Stimulated activated effector memory CD8-positive, alpha-beta T cell treated with anti-CD3 and anti-CD28 coated beads, Interleukin-12 subunit alpha, Interleukin-12 subunit beta, amount 100 ng/mL, for 72 hours (primary cell): ENCODE results near the gene PCK2.
"Not testable (repeated sequence)": the region's sequence is repeated elsewhere in the genome, so short reads cannot be mapped to it uniquely, and the experiment has no call there.

Source experiments
- ATAC-seq: fragments of 150-1000 bp; cut with Tn5 transposase; 2 replicates; pipeline ENCODE4 v1.10.0; 2021
- DNase-seq, 2 donors: peaks; one replicate each; pipeline ENCODE4 v3.0.0; 2021 to 2022; ENCODE audit warnings: low spot score in 2 of 2
- H3K27ac Mint-ChIP-seq: one replicate; pipeline ENCODE4 v1.8.0; 2022; ENCODE audit warnings: mild to moderate bottlenecking, mixed read lengths
- H3K36me3 Mint-ChIP-seq: one replicate; pipeline ENCODE4 v1.8.0; 2022; ENCODE audit warnings: mild to moderate bottlenecking, mixed read lengths
- H3K4me1 Mint-ChIP-seq: one replicate; pipeline ENCODE4 v1.8.0; 2022; ENCODE audit warnings: mixed read lengths
- H3K4me3 Mint-ChIP-seq: one replicate; pipeline ENCODE4 v1.8.0; 2022; ENCODE audit warnings: mild to moderate bottlenecking, mixed read lengths
- H3K9me3 Mint-ChIP-seq: one replicate; pipeline ENCODE4 v1.8.0; 2022; ENCODE audit warnings: mixed read lengths

The PCK2 gene

DNA sequence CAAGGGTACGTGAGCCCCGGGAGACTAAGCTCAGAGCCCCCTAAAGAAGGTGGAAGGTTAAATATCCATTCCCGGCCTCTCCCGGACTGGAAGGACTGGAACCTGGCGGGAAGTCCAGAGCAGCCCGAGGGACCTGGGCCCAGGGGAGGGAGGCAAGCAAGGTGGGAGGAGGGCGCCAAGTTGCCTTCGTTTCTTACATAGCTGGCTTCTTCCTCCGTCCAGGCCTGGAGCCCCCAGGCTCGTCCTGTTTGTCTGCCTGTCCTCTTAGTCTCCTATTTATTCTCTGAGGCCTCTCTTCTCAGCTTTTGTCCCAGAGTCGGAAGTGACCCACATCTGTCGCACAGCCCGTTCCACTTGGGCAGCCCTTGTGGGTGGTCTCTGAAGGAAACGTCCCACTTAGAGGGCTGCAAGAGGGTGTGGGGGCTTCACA lies 745 bp downstream of the PCK2 start:
- ATAC-seq (no peak), DNase-seq (peak in 1 of 2 donors; percentile 62)
- Mint-ChIP-seq H3K4me3 (peak overlapping the region; percentile 95), H3K36me3 (peaks cover 56% of the 10 kb centered on the region), H3K27ac (peak overlapping the region; percentile 98), H3K9me3 (no peaks in the 10 kb centered on the region), H3K4me1 (peaks cover 39% of the 10 kb centered on the region)

DNA sequence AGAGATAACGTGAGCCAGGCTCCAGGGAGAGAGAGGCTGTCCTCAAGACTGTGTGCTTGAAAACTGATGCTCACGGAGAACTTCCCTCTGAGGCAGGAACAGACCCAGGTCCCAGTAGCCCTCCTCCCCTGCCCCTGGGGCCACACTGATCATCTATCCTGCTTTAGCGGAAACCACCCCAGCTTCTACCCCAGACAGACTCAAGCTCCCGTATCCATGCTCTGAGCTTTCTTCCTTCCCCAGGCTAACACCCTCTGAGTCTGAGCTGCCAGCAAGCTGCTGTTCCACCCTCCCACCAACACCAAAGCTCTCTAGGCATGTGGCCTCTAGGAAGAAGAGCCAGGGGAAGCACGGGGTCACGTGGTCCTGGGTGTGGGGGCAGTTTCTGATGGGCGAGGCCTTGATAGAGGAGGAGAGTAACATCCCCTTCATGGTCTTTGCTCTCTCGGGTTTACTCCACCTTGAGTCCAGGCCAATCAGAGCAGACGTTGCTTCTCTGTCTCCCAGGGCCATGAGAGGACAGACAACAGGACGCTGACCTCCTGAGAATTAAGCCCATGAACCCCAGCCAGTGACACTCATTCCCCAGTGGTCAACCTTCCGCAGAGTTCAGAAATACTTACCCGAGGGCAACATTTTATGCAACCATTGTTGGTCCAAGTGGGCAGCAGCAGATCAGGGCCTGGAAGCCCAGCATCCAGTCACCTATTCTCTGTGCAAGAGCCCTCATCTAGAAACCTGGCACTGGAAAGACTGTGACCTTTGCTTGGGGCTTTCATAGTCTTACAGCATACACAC lies 1.4 kb downstream of the PCK2 start:
- DNase-seq, result peak; percentile 46 to 87
- H3K36me3 Mint-ChIP-seq, result peaks cover 62% of the 10 kb centered on the region
- peak overlapping the region; percentile 95 for H3K4me3 Mint-ChIP-seq
- peak; percentile 78 for ATAC-seq
- peak overlapping the region; percentile 98 for H3K27ac Mint-ChIP-seq
- no peaks in the 10 kb centered on the region for H3K9me3 Mint-ChIP-seq
- H3K4me1 Mint-ChIP-seq, result peaks cover 36% of the 10 kb centered on the region

DNA sequence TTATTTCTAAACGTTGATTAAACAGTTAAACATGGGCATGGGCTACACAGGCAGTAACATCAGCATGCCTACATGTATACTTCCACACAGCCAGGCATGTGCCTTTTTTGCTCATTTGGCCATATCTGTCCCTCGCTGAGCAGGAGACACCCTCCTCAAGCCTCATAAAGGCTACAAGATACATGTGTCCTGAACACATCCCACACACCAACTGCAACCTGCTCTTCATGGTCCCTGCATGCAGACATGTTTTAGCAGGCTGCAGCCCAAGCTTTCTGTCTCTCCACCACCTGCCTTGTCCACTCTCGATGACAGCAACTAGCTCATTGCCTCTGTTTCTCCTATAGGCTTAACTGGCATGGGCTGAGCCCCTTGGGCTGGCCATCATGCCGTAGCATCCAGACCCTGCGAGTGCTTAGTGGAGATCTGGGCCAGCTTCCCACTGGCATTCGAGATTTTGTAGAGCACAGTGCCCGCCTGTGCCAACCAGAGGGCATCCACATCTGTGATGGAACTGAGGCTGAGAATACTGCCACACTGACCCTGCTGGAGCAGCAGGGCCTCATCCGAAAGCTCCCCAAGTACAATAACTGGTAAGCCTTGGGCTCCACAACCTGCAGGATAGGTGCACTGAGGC lies 2.6 kb downstream of the PCK2 start:
- no peaks in the 10 kb centered on the region for H3K9me3 Mint-ChIP-seq

DNA sequence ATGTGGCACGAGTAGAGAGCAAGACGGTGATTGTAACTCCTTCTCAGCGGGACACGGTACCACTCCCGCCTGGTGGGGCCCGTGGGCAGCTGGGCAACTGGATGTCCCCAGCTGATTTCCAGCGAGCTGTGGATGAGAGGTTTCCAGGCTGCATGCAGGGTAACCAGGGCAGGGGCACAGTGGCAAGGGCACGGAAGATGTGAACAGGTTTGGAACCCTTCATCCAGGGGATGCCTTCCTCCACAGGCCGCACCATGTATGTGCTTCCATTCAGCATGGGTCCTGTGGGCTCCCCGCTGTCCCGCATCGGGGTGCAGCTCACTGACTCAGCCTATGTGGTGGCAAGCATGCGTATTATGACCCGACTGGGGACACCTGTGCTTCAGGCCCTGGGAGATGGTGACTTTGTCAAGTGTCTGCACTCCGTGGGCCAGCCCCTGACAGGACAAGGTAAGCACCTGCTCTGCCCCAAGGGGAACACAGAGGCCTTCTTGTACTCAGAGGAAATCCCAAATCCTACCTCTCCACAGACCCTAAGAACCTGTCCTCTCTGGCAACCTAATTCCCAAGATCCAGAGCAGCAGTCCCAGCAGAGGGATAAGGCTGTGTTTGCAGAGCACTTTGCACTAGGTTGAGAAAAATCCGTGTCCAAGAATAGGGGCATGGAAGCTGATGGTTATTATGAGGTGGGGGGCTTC lies 4.3 kb downstream of the PCK2 start:
- Mint-ChIP-seq H3K27ac (no peak overlapping the region), H3K4me1 (peaks cover 27% of the 10 kb centered on the region), H3K9me3 (no peaks in the 10 kb centered on the region), H3K36me3 (peaks cover 90% of the 10 kb centered on the region), H3K4me3 (no peak overlapping the region)
- DNase-seq (no peak), ATAC-seq (no peak)

More for the DNA sequence above, 2.6 kb downstream of the PCK2 start:
- peak overlapping the region; percentile 98 for H3K27ac Mint-ChIP-seq
- ATAC-seq, result no peak
- peaks cover 33% of the 10 kb centered on the region for H3K4me1 Mint-ChIP-seq
- peak overlapping the region; percentile 95 for H3K4me3 Mint-ChIP-seq
- no peak for DNase-seq
- peaks cover 74% of the 10 kb centered on the region for H3K36me3 Mint-ChIP-seq

DNA sequence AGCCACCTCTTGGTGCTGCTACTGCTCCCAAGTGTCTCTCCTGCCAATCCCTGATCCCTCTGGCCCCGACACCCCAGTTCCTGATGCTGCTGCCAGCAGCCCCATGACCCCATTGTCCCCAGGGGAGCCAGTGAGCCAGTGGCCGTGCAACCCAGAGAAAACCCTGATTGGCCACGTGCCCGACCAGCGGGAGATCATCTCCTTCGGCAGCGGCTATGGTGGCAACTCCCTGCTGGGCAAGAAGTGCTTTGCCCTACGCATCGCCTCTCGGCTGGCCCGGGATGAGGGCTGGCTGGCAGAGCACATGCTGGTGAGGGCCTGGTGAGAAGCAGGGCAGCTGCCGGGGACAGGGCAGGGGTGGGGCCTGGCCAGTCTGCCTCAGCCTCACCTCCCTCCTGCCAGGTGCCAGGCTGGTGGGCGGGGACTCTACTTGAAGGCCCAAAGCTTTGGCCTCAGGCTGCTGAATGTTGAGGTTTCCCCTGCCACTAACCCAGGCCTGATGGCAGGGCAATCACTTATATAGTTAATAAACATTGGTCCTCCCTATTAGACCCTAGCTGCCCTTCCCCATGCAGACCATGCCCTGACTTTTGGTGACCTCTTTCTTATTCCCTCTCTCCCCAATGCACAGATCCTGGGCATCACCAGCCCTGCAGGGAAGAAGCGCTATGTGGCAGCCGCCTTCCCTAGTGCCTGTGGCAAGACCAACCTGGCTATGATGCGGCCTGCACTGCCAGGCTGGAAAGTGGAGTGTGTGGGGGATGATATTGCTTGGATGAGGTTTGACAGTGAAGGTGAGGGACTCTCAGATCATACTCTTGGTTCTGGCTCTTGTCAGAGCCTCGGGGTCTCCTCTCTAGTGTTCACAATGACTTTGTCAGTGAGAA lies 5.1 kb downstream of the PCK2 start:
- H3K9me3 Mint-ChIP-seq, result no peaks in the 10 kb centered on the region
- ATAC-seq (no peak), DNase-seq (no peak)
- no peak overlapping the region for H3K4me3 Mint-ChIP-seq
- H3K36me3 Mint-ChIP-seq, result peaks cover 97% of the 10 kb centered on the region
- H3K27ac Mint-ChIP-seq, result peak overlapping the region; percentile 60
- H3K4me1 Mint-ChIP-seq, result peaks cover 22% of the 10 kb centered on the region

DNA sequence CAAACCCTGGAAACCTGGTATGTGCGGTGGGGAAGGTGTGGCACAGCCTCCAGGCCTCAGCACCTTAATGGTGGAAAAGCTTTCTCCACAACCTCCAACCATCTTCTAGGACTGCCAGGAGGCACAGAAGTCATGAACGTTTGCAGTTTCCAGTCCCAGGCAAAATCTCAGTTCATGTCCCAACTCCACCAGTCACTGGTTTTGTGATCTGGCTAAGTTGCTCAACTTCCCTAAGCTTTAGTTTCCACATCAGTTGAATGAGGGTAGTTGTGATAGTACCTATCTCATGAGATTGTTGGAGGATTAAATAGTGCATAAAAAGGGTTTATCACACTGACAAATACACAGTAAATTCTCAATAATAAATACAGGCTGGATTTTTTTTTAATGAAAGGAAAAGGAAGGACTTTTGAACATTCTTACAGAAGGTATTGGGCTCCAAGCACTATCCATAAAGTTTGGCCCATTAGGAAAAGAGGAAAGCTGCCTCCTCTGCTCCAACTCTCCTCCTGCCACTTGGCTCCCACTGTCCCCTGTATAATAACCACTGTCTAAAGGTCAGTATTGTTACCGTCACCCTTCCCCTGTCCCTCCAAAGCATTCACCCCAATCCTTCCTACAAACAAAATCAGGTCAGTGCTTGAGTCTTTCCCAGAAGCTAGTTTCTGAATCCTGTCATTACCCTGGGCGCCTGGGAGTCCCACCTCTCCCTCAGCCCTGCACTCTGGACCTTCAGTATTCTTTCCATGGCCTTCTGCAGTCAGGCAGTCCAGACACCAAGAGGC lies 6.3 kb downstream of the PCK2 start:
- ATAC-seq (no peak), DNase-seq (no peak)
- H3K4me1 Mint-ChIP-seq, result peaks cover 15% of the 10 kb centered on the region
- H3K9me3 Mint-ChIP-seq, result no peaks in the 10 kb centered on the region
- no peak overlapping the region for H3K4me3 Mint-ChIP-seq
- peak overlapping the region; percentile 10 for H3K27ac Mint-ChIP-seq
- H3K36me3 Mint-ChIP-seq, result peaks cover 93% of the 10 kb centered on the region

DNA sequence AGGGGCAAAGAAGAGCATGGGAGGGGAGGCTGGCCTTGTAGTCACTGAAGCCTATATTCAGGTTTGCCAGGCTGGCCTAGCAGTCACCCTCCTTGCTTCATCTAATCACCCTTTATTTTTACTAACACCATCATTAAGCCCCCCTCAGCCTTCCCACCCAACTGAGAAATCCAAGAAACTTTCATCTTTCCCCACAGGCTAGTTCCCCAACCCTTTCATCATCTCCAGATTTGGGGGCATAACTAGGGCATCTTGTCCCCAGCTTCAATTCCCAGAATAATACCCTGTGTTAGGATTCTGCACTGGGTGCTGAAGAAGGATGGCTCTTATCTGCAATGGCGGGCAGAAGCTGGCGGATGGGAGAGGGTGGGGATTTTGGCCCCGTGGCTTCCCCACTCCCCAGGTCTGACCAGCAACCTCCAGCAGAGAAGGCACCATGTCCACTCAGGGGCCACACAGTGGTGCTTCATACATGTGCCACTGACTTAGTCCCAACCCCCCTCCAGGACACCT lies 6.9 kb downstream of the PCK2 start:
- H3K27ac Mint-ChIP-seq, result peak overlapping the region; percentile 10
- H3K9me3 Mint-ChIP-seq, result no peaks in the 10 kb centered on the region
- no peak overlapping the region for H3K4me3 Mint-ChIP-seq
- DNase-seq (no peak), ATAC-seq (no peak)
- peaks cover 12% of the 10 kb centered on the region for H3K4me1 Mint-ChIP-seq
- peaks cover 87% of the 10 kb centered on the region for H3K36me3 Mint-ChIP-seq

DNA sequence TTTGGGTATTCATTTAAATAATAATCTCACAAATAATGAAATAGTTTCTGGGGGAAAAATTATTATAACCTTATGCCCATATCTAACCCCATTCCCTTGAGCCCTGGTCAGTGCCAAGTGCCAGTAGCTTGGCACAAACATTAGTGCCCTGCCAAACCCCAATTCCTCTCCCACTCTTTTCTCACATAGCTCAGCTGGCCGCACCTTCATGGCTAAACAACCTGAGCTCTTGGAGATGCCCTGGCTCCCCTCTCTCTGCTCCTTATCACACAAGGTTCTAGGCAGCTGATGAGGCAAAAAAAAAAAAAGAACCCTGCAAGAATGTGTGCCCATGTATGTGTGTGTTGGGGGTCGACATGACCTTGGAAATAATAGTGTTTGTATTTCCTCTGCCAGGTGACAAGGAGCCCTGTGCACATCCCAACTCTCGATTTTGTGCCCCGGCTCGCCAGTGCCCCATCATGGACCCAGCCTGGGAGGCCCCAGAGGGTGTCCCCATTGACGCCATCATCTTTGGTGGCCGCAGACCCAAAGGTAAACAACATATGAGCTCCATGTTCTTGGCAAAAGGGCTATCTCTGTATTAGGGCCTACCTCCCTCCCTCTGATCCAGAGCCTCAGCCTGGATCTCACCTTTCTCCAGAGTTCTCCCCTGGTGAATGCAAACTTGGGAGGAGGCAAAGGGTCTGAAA lies 8.4 kb downstream of the PCK2 start:
- no peak for DNase-seq
- Mint-ChIP-seq H3K4me1 (peaks cover 7% of the 10 kb centered on the region), H3K36me3 (peaks cover 72% of the 10 kb centered on the region), H3K9me3 (no peaks in the 10 kb centered on the region), H3K4me3 (no peak overlapping the region), H3K27ac (no peak overlapping the region)
- ATAC-seq, result no peak

DNA sequence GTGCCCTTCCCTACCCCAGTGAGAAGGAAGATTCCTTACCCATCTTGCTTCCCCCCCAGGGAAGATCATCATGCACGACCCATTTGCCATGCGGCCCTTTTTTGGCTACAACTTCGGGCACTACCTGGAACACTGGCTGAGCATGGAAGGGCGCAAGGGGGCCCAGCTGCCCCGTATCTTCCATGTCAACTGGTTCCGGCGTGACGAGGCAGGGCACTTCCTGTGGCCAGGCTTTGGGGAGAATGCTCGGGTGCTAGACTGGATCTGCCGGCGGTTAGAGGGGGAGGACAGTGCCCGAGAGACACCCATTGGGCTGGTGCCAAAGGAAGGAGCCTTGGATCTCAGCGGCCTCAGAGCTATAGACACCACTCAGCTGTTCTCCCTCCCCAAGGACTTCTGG lies 9.3 kb downstream of the PCK2 start:
- Mint-ChIP-seq H3K4me3 (no peak overlapping the region), H3K9me3 (no peaks in the 10 kb centered on the region), H3K4me1 (peaks cover 9% of the 10 kb centered on the region), H3K27ac (no peak overlapping the region), H3K36me3 (peaks cover 62% of the 10 kb centered on the region)
- no peak for ATAC-seq
- DNase-seq, result no peak

DNA sequence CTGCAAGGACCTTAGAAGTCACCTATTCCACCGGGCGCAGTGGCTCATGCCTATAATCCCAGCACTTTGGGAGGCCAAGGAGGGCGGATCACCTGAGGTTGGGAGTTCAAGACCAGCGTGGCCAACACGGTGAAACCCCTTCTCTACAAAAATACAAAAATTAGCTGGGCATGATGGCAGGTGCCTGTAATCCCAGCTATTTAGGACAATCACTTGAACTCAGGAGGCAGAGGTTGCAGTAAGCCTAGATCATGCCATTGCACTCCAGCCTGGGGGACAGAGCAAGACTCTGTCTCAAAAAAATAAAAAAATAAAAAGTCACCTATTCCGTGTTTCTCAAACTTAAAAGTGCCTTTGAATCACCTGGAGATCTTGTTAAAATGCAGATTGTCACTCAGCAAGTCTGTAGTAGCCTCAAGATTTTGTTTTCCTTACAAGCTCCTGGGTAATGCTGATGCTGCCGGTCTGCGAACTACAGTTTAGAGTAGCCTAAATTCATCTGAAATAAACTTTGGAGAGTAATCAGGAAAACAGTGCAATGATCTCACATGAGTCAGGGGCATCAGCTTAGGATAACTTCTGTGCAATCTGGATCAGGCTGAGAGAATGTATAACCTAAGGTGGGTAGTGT lies 11.6 kb downstream of the PCK2 start:
- Mint-ChIP-seq H3K4me1 (peaks cover 17% of the 10 kb centered on the region), H3K36me3 (peaks cover 41% of the 10 kb centered on the region), H3K27ac (peak overlapping the region; percentile 85)
- not testable (repeated sequence) for H3K9me3 Mint-ChIP-seq, DNase-seq, H3K4me3 Mint-ChIP-seq, ATAC-seq

DNA sequence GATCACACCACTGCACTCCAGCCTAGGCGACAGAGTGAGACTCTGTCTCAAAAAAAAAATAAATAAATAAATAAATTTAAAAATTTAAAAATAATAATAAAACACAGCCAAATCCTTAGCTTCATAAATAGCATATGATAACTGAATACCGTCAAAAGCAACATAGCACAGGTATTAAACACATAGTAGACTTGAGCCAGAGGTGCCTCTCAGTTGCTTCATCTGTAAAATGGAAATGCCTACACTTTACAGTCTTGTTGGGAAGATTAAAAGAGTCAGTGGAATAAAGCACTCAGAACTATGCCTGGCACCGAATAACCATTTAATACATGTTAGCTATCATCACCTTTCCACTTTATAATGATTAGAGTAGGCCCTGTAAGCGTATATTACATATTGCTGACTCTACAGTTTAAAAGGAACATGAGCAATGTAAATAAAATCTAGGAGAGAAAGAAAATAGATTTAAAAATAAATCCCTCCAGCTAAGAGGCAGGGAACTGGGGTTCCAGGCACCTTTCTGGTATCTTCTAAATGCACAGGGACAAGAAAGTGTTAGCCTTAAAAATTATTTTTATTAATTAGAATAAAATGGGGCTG lies 12.7 kb downstream of the PCK2 start:
- Mint-ChIP-seq H3K4me1 (peaks cover 17% of the 10 kb centered on the region), H3K4me3 (no peak overlapping the region), H3K36me3 (peaks cover 30% of the 10 kb centered on the region), H3K27ac (no peak overlapping the region), H3K9me3 (no peaks in the 10 kb centered on the region)
- ATAC-seq (no peak), DNase-seq (no peak)

DNA sequence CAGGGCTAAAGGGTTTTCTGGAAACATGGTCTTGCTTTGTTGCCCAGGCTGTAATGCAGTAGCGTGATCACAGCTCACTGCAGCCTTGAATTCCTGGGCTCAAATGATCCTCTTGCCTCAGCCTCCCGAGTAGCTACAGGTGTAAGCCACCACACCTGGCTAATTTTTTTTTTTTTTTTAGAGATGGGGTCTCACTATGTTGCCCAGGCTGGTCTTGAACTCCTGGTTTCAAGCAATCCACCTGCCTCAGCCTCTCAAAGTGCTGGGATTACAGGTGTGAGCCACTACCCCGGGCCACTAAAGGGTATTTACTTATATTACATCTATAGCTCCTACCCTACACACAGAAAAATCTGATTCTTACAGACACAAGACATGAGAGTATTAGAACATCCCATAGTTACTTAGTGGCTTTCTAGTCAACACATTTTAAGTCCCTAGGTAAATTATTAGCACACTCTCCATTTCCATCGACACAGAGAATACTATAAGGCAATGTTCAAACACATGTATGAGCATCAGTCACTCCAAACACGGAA lies 14.3 kb downstream of the PCK2 start:
- Mint-ChIP-seq H3K4me3 (peak overlapping the region; percentile 31), H3K27ac (peak overlapping the region; percentile 72), H3K36me3 (peaks cover 15% of the 10 kb centered on the region), H3K9me3 (no peaks in the 10 kb centered on the region), H3K4me1 (peaks cover 17% of the 10 kb centered on the region)
- DNase-seq (no peak), ATAC-seq (no peak)

DNA sequence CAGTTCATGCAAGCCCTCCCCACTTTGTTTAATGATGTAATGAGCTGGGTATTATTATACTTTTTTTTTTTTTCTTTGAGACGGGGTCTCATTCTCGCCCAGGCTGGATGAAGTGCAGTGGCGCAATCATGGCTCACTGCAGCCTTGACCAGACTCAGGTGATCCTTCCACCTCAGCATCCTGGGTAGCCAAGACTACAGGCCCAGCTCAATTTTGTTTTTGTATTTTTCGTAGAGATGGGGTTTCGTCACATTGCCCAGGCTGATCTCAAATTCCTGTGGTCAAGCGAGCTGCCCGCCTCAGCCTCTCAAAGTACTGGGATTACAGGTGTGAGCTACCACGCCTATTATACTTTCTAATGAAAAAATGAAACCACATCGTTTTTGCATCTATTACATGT lies 15.9 kb downstream of the PCK2 start:
- Mint-ChIP-seq H3K27ac (no peak overlapping the region), H3K9me3 (no peaks in the 10 kb centered on the region), H3K4me3 (no peak overlapping the region), H3K4me1 (peaks cover 17% of the 10 kb centered on the region), H3K36me3 (peaks cover 16% of the 10 kb centered on the region)
- DNase-seq, result no peak
- no peak for ATAC-seq
